Liver (tissue), 9 donors: ENCODE data around the gene AP4S1. TPM values are rescaled to one million over a fixed set of nuclear protein-coding genes. Genes with fewer than 3 reads are reported as not detected.

Experiments used
- DNase-seq: peaks from one replicate; pipeline ENCODE4 v3.0.0-alpha.2; 2017; ENCODE audit warnings: low spot score
- H3K27ac ChIP-seq, 2 donors: one replicate each; pipeline ENCODE4 v1.7.0; 2013; ENCODE audit warnings: inconsistent platforms in 2 of 2, low read length in 2 of 2, control low read depth in 1 of 2, low read depth in 1 of 2, mild to moderate bottlenecking in 1 of 2
- H3K27me3 ChIP-seq, 4 donors: one replicate each; pipeline versions ENCODE4 v1.6.1 to v1.7.0; 2013; ENCODE audit warnings: low read length in 3 of 4, inconsistent platforms in 1 of 4, mild to moderate bottlenecking in 1 of 4, moderate library complexity in 1 of 4; ENCODE audit not compliant: control insufficient read depth in 4 of 4, insufficient read depth in 4 of 4
- H3K36me3 ChIP-seq, 4 donors: one replicate each; pipeline versions ENCODE4 v1.6.1 to v1.7.0; 2013; ENCODE audit warnings: low read length in 3 of 4, mild to moderate bottlenecking in 3 of 4, low read depth in 1 of 4, moderate library complexity in 1 of 4; ENCODE audit not compliant: control insufficient read depth in 4 of 4, insufficient read depth in 3 of 4
- H3K4me1 ChIP-seq, 4 donors: one replicate each; pipeline versions ENCODE4 v1.6.1 to v1.7.0; 2013; ENCODE audit warnings: low read length in 3 of 4, mild to moderate bottlenecking in 3 of 4, moderate library complexity in 1 of 4; ENCODE audit not compliant: control insufficient read depth in 4 of 4, insufficient read depth in 4 of 4
- H3K4me3 ChIP-seq, 3 donors: one replicate each; pipeline versions ENCODE4 v1.6.1 to v1.7.0; 2013; ENCODE audit warnings: low read length in 3 of 3, control low read depth in 1 of 3, low read depth in 1 of 3, mild to moderate bottlenecking in 1 of 3
- H3K9ac ChIP-seq, 2 donors: one replicate each; pipeline ENCODE4 v1.7.0; 2013; ENCODE audit warnings: low read length in 2 of 2, mild to moderate bottlenecking in 2 of 2, moderate library complexity in 2 of 2, control low read depth in 1 of 2, low read depth in 1 of 2
- H3K9me3 ChIP-seq, 4 donors: one replicate each; pipeline versions ENCODE4 v1.6.1 to v1.7.0; 2013; ENCODE audit warnings: low read length in 3 of 4; ENCODE audit not compliant: control insufficient read depth in 4 of 4
- EGR1 ChIP-seq, 2 donors: IDR thresholded peaks; 2 replicates each; pipeline ENCODE4 v1.6.1; 2016 to 2018; ENCODE audit warnings: antibody characterized with exemption in 2 of 2, low read depth in 2 of 2
- FOXA1 ChIP-seq: IDR thresholded peaks from 2 replicates; pipeline ENCODE4 v1.6.1; 2016; ENCODE audit warnings: antibody characterized with exemption
- FOXA2 ChIP-seq: IDR thresholded peaks from 2 replicates; pipeline ENCODE4 v1.6.1; 2016; ENCODE audit warnings: antibody characterized with exemption
- GABPA ChIP-seq, 2 donors: IDR thresholded peaks in 1 of 2; conservative IDR thresholded peaks in 1 of 2; 2 replicates each; pipeline ENCODE4 v1.6.1; 2016; ENCODE audit warnings: antibody characterized with exemption in 2 of 2, mild to moderate bottlenecking in 1 of 2, moderate library complexity in 1 of 2
- HNF4A ChIP-seq, 2 donors: conservative IDR thresholded peaks; 2 replicates each; pipeline ENCODE4 v1.6.1; 2016; ENCODE audit warnings: antibody characterized with exemption in 2 of 2, mild to moderate bottlenecking in 2 of 2
- HNF4G ChIP-seq: IDR thresholded peaks from 2 replicates; pipeline ENCODE4 v1.6.1; 2016; ENCODE audit warnings: antibody characterized with exemption
- JUND ChIP-seq, 2 donors: IDR thresholded peaks; 2 replicates each; pipeline ENCODE4 v1.6.1; 2016; ENCODE audit warnings: antibody characterized with exemption in 2 of 2
- MAX ChIP-seq: IDR thresholded peaks from 2 replicates; pipeline ENCODE4 v1.6.1; 2016; ENCODE audit warnings: antibody characterized with exemption
- NR2F2 ChIP-seq: IDR thresholded peaks from 2 replicates; pipeline ENCODE4 v1.6.1; 2016; ENCODE audit warnings: antibody characterized with exemption
- RAD21 ChIP-seq, 2 donors: IDR thresholded peaks; 2 replicates each; pipeline ENCODE4 v1.6.1; 2016; ENCODE audit warnings: antibody characterized with exemption in 2 of 2, mild to moderate bottlenecking in 2 of 2
- REST ChIP-seq: IDR thresholded peaks from 2 replicates; pipeline ENCODE4 v1.6.1; 2016; ENCODE audit warnings: antibody characterized with exemption, mild to moderate bottlenecking
- RXRA ChIP-seq, 2 donors: IDR thresholded peaks; 2 replicates each; pipeline ENCODE4 v1.6.1; 2017 to 2018; ENCODE audit warnings: antibody characterized with exemption in 2 of 2, mild to moderate bottlenecking in 1 of 2
- SP1 ChIP-seq: IDR thresholded peaks from 2 replicates; pipeline ENCODE4 v1.6.1; 2018; ENCODE audit warnings: antibody characterized with exemption, mild to moderate bottlenecking
- TAF1 ChIP-seq: conservative IDR thresholded peaks from 2 replicates; pipeline ENCODE4 v1.6.1; 2016; ENCODE audit warnings: antibody characterized with exemption, mild to moderate bottlenecking
- WGBS: extraction: QIAGEN DNeasy Blood & Tissue Kit; methylation state at CpG from one replicate; pipeline ENCODE4 v1.1.7; 2013; 5-methylcytosine and 5-hydroxymethylcytosine counted together
- polyA plus RNA-seq, 2 donors: library from polyadenylated mRNA; stranded (reverse) in 1 of 2; unstranded in 1 of 2; fragments of 200-250 nt in 1 of 2; fragments of >200 nt in 1 of 2; fragmentation: Nextera tagmentation in 1 of 2; extraction: Ambion mirVana in 1 of 2; gene quantifications; one replicate each; pipeline versions ENCODE4 v1.2.1 to v1.2.3, GENCODE V29; 2013 to 2015
- total RNA-seq, 2 donors: library from RNA; depleted of rRNA; stranded (reverse); fragments of >200 nt; gene quantifications; one replicate each; pipeline ENCODE4 v1.2.3, GENCODE V29; 2014
- TF ChIP-seq, protein P1 (sequence below): IDR thresholded peaks from 2 replicates; pipeline ENCODE4 v1.6.1; 2016; ENCODE audit warnings: antibody characterized with exemption
- donor health status: healthy.
- donor health status: healthy.
- donor health status: healthy.
- donor health status: healthy.
- donor health status: healthy.

The AP4S1 gene
- total and polyA plus RNA-seq, 4 donors, result 1.3 to 4.3 (median 1.7) TPM

DNA sequence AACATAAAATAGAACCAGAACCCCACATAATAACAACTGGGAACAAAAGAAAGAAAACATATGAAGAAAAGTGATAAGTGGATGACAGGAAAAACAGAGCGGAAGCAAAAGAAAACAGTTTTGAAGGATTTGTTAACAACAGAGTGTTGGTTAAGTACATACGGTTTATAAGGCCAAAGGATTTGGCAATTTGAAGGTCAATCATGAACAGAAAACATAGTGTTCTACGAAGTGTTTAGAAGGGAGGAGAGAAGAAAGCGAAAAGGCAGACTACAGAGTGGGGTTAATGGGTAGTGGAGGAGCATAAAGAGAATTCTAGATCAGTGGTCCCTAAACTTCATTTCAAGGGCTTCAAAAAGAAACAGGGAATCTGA lies 3.9 kb upstream of the AP4S1 start:
- H3K27ac ChIP-seq, result peak overlapping the region; percentile 32 to 60
- H3K9me3 ChIP-seq, result no peaks in the 10 kb centered on the region
- DNase-seq, result no peak
- H3K27me3 ChIP-seq, result no peaks in the 10 kb centered on the region
- H3K4me1 ChIP-seq, result peaks cover 0 to 34% (median 5%) of the 10 kb centered on the region in 4 donors
- 46% methylated on average over 4 of the region's 4 CpGs for WGBS
- no peak overlapping the region for H3K9ac ChIP-seq
- H3K4me3 ChIP-seq, result no peak overlapping the region
- H3K36me3 ChIP-seq, result peaks cover 0 to 16% (median 0%) of the 10 kb centered on the region in 4 donors
- TF ChIP-seq, protein P1, sequence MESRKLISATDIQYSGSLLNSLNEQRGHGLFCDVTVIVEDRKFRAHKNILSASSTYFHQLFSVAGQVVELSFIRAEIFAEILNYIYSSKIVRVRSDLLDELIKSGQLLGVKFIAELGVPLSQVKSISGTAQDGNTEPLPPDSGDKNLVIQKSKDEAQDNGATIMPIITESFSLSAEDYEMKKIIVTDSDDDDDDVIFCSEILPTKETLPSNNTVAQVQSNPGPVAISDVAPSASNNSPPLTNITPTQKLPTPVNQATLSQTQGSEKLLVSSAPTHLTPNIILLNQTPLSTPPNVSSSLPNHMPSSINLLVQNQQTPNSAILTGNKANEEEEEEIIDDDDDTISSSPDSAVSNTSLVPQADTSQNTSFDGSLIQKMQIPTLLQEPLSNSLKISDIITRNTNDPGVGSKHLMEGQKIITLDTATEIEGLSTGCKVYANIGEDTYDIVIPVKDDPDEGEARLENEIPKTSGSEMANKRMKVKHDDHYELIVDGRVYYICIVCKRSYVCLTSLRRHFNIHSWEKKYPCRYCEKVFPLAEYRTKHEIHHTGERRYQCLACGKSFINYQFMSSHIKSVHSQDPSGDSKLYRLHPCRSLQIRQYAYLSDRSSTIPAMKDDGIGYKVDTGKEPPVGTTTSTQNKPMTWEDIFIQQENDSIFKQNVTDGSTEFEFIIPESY, result no peak
- TF ChIP-seq EGR1 (IDR thresholded peaks at IDR 0.05; ENCODE audit: low read depth in 2 of 2) (no peak), MAX (no peak), FOXA2 (peak; percentile 30), HNF4A (conservative IDR thresholded peaks at IDR 0.05) (peak; percentile 20 to 50), REST (no peak), RXRA (IDR thresholded peaks at IDR 0.05) (peak in 1 of 2 donors; percentile 39), GABPA (IDR thresholded peaks at IDR 0.05 in 1 of 2, conservative IDR thresholded peaks at IDR 0.05 in 1 of 2) (no peak), SP1 (peak; percentile 34), NR2F2 (no peak)

- H3K9ac ChIP-seq, result no peak overlapping the region
- no peaks in the 10 kb centered on the region for H3K9me3 ChIP-seq
- peaks cover 0 to 16% (median 0%) of the 10 kb centered on the region in 4 donors for H3K36me3 ChIP-seq
- DNase-seq, result no peak
- no peaks in the 10 kb centered on the region for H3K27me3 ChIP-seq
- no peak for TF ChIP-seq HNF4G
- TF ChIP-seq RAD21 (IDR thresholded peaks at IDR 0.05), result no peak
- no peak for TF ChIP-seq EGR1 (IDR thresholded peaks at IDR 0.05; ENCODE audit: low read depth in 2 of 2)
- TF ChIP-seq TAF1, result no peak
- no peak for TF ChIP-seq SP1
- TF ChIP-seq JUND (IDR thresholded peaks at IDR 0.05), result no peak
- TF ChIP-seq NR2F2, result no peak
- TF ChIP-seq FOXA1, result no peak
- H3K4me3 ChIP-seq, result no peak overlapping the region
- 70% methylated on average over 2 of the region's 2 CpGs for WGBS
- H3K27ac ChIP-seq, result peak overlapping the region in 1 of 2 donors; percentile 32
- H3K4me1 ChIP-seq, result peaks cover 0 to 35% (median 6%) of the 10 kb centered on the region in 4 donors
Measured at GRCh38 chr14:31022386-31022785, 3.1 kb upstream of the AP4S1 start.
